Astrocyte of the spinal cord (primary cell): Measurements from ENCODE around the gene MLXIPL.
"Not testable (repeated sequence)": the region's sequence is repeated elsewhere in the genome, so short reads cannot be mapped to it uniquely, and the experiment has no call there.

ENCODE experiments used
- DNase-seq: peaks from one replicate; pipeline ENCODE4 v3.0.0; 2011; ENCODE audit warnings: low read depth, low spot score
- H3K4me3 ChIP-seq: 2 replicates; pipeline ENCODE4 v1.5.1; 2011; ENCODE audit warnings: low read depth, mild to moderate bottlenecking, low read length, moderate library complexity
- CTCF ChIP-seq: IDR thresholded peaks from 2 replicates; pipeline ENCODE4 v1.5.1; 2012; ENCODE audit warnings: low read depth, mild to moderate bottlenecking, low read length, inconsistent platforms
- in situ Hi-C: cut with HindIII; loops from 2 replicates; pipeline ENCODE4 v1.10.0; 2017; ENCODE audit warnings: low sequenced_read_pairs

Gene MLXIPL

GRCh38 chr7:73560109-73560835, 64.0 kb downstream of the MLXIPL start:
- TF ChIP-seq CTCF = no peak
- in situ Hi-C loops = no loop called here
- H3K4me3 ChIP-seq = no peak overlapping the region
- peak; percentile 80 for DNase-seq

- peak; percentile 50 for DNase-seq
- in situ Hi-C loops = no loop called here
- peak within 1 kb of the TSS; percentile 84 for H3K4me3 ChIP-seq
- TF ChIP-seq CTCF = no peak
Measured at GRCh38 chr7:73557397-73558257, 66.7 kb downstream of the MLXIPL start, which contains the start of gene BCL7B. BCL7B (minus strand) TSS chr7:73557690; CDS start chr7:73557578, 112 bp downstream.

- peak; percentile 94 for DNase-seq
- in situ Hi-C loops = no loop called here
- H3K4me3 ChIP-seq = peak overlapping the region; percentile 84
- no peak for TF ChIP-seq CTCF
Measured at GRCh38 chr7:73557108-73557396, 67.3 kb downstream of the MLXIPL start.

- no peak for TF ChIP-seq CTCF
- peak overlapping the region; percentile 84 for H3K4me3 ChIP-seq
- in situ Hi-C loops = no loop called here
- DNase-seq = no peak
Measured at GRCh38 chr7:73556208-73557107, 67.9 kb downstream of the MLXIPL start.

- in situ Hi-C loops = no loop called here
- no peak for TF ChIP-seq CTCF
- no peak overlapping the region for H3K4me3 ChIP-seq
- DNase-seq = no peak
Measured at GRCh38 chr7:73555411-73555982, 68.8 kb downstream of the MLXIPL start.

GRCh38 chr7:73550093-73550492, 74.2 kb downstream of the MLXIPL start:
- DNase-seq, in situ Hi-C loops, H3K4me3 ChIP-seq: not testable (repeated sequence)
